Measurements from ENCODE around the gene CCDC179.

CCDC179 gene

GRCh38 chr11:22859756-22860155 is 518 bp downstream of the CCDC179 start:
- H3K36me3 ChIP-seq (replicated peaks; ENCODE audit: low read depth, low read length), result no peaks in the 10 kb centered on the region
- no peak overlapping the region for H3K27ac ChIP-seq (ENCODE audit: low read length)
- no peak overlapping the region for H3K9ac ChIP-seq (ENCODE audit: low read length)
- no peak for TF ChIP-seq CTCF (IDR thresholded peaks at IDR 0.05; ENCODE audit: low read depth, low read length)
- no peak for TF ChIP-seq EZH2phosphoT487 (IDR thresholded peaks at IDR 0.05; ENCODE audit: low read depth)
- no peak overlapping the region for H3K4me2 ChIP-seq (ENCODE audit: low read length)
- H3K9me3 ChIP-seq (ENCODE audit: insufficient read depth, low read length), result no peaks in the 10 kb centered on the region
- H3K27me3 ChIP-seq (ENCODE audit: low read depth, low read length), result no peaks in the 10 kb centered on the region
- H3K4me1 ChIP-seq (ENCODE audit: low read length), result no peaks in the 10 kb centered on the region
- H4K20me1 ChIP-seq (ENCODE audit: insufficient read depth, low read length), result no peaks in the 10 kb centered on the region
- H3K4me3 ChIP-seq (ENCODE audit: low read length), result no peak overlapping the region
- no peaks in the 10 kb centered on the region for H3K79me2 ChIP-seq (ENCODE audit: low read length)
- H2AFZ ChIP-seq (ENCODE audit: low read depth, low read length), result no peak overlapping the region

DNA sequence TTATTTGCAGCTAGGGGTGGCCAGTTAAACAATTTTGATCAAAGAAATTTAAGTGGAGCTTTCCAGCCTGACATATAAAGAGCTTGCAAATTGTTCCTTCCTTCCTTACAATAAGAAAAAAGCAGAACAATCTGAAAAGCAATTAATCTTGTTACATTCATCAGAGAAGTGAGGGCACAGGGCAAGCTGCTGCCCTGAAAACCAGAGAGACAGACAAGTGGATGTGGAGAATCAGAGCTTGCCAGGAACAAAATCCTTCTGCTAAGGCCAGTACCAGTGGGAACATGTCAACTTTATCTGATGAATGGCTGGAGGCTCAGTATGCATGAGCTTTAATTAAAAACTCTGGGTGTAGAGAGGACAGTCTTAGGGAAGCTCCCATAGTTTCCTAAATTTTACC is 8.8 kb downstream of the CCDC179 start:
- Histone ChIP-seq H3K27me3 (ENCODE audit: low read depth, low read length) (no peaks in the 10 kb centered on the region), H3K9ac (ENCODE audit: low read length) (no peak overlapping the region), H3K9me3 (ENCODE audit: insufficient read depth, low read length) (peaks cover 6% of the 10 kb centered on the region; the same call in 1 of the 2 replicates), H3K79me2 (ENCODE audit: low read length) (no peaks in the 10 kb centered on the region), H3K4me1 (ENCODE audit: low read length) (no peaks in the 10 kb centered on the region), H2AFZ (ENCODE audit: low read depth, low read length) (no peak overlapping the region), H4K20me1 (ENCODE audit: insufficient read depth, low read length) (no peaks in the 10 kb centered on the region), H3K27ac (ENCODE audit: low read length) (no peak overlapping the region), H3K36me3 (replicated peaks; ENCODE audit: low read depth, low read length) (no peaks in the 10 kb centered on the region), H3K4me2 (ENCODE audit: low read length) (no peak overlapping the region), H3K4me3 (ENCODE audit: low read length) (no peak overlapping the region)
- TF ChIP-seq CTCF (IDR thresholded peaks at IDR 0.05; ENCODE audit: low read depth, low read length), result no peak
- no peak for TF ChIP-seq EZH2phosphoT487 (IDR thresholded peaks at IDR 0.05; ENCODE audit: low read depth)

DNA sequence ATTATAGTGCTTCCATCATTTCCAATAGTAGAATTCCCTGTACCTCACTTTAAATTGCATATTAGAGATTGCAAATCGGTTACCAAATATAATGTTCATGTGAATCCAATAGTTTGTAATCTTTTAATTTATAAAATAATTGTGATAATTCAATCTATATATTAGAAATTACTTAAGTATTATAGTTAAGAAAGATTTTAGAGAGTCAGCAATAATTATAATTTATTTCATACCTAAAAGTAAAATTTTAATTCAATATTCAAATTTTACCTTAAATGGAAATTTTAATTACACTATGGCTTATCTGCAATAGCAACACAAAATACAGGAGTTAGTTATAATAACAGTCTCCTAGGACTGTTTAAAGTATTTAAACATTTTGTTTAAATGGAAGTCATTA is 13.5 kb downstream of the CCDC179 start:
- H2AFZ ChIP-seq (ENCODE audit: low read depth, low read length), result no peak overlapping the region
- H3K4me1 ChIP-seq (ENCODE audit: low read length), result no peaks in the 10 kb centered on the region
- H4K20me1 ChIP-seq (ENCODE audit: insufficient read depth, low read length), result no peaks in the 10 kb centered on the region
- H3K4me3 ChIP-seq (ENCODE audit: low read length), result no peak overlapping the region
- H3K27ac ChIP-seq (ENCODE audit: low read length), result no peak overlapping the region
- no peaks in the 10 kb centered on the region for H3K36me3 ChIP-seq (replicated peaks; ENCODE audit: low read depth, low read length)
- no peaks in the 10 kb centered on the region for H3K9me3 ChIP-seq (ENCODE audit: insufficient read depth, low read length)
- no peaks in the 10 kb centered on the region for H3K27me3 ChIP-seq (ENCODE audit: low read depth, low read length)
- no peaks in the 10 kb centered on the region for H3K79me2 ChIP-seq (ENCODE audit: low read length)
- H3K9ac ChIP-seq (ENCODE audit: low read length), result no peak overlapping the region
- TF ChIP-seq CTCF (IDR thresholded peaks at IDR 0.05; ENCODE audit: low read depth, low read length) (no peak), EZH2phosphoT487 (IDR thresholded peaks at IDR 0.05; ENCODE audit: low read depth) (no peak)
- no peak overlapping the region for H3K4me2 ChIP-seq (ENCODE audit: low read length)

DNA sequence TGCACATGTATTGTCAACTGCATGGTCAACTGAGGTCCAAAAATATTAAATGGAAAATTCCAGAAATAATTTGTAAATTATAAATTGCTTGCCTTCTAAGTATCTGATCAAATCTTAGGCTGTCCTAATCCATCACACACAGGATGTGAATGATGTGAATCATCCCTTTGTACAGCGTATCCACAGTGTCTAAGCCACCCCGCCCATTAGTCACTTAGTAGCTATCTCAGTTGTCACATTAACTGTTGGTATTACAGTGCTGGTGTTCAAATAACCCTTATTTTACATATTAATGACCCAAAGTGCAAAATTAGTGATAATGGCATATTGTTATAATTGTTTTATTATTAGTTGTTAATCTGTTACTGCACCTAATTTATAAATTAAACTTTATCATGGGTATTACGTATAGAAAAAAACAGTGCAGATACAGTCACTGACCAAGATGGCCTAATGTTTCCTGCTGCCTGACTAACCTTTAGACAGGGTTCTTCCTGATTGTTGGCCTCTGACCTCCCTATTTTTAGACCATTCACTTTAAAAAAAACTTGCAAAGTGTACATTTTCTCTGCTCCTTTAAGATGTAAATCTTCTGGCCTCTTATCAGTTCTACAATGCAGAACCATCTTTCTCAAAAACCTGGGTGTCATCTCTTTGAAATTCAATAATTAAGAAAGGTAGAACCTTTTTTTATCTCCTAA is 27.8 kb downstream of the CCDC179 start:
- Histone ChIP-seq H4K20me1 (ENCODE audit: insufficient read depth, low read length) (no peaks in the 10 kb centered on the region), H3K27me3 (ENCODE audit: low read depth, low read length) (no peaks in the 10 kb centered on the region), H3K27ac (ENCODE audit: low read length) (no peak overlapping the region), H3K4me3 (ENCODE audit: low read length) (no peak overlapping the region), H3K4me1 (ENCODE audit: low read length) (peaks cover 11% of the 10 kb centered on the region), H3K4me2 (ENCODE audit: low read length) (no peak overlapping the region), H3K79me2 (ENCODE audit: low read length) (peaks cover 6% of the 10 kb centered on the region), H3K9me3 (ENCODE audit: insufficient read depth, low read length) (no peaks in the 10 kb centered on the region), H3K9ac (ENCODE audit: low read length) (no peak overlapping the region), H2AFZ (ENCODE audit: low read depth, low read length) (no peak overlapping the region), H3K36me3 (replicated peaks; ENCODE audit: low read depth, low read length) (no peaks in the 10 kb centered on the region)
- no peak for TF ChIP-seq CTCF (IDR thresholded peaks at IDR 0.05; ENCODE audit: low read depth, low read length)
- TF ChIP-seq EZH2phosphoT487 (IDR thresholded peaks at IDR 0.05; ENCODE audit: low read depth), result no peak
